Activated T-cell treated with anti-CD3 and anti-CD28 coated beads, Interleukin-2, amount 50 U/mL, for 48 hours (primary cell): ENCODE data around the gene COG8.

Experiments
- DNase-seq, 2 experiments: peaks; one replicate each; pipeline ENCODE4 v3.0.0-alpha.2; 2020

COG8 gene

GRCh38 chr16:69283851-69284250 is 55.5 kb downstream of the COG8 start:
- DNase-seq = no peak

DNA sequence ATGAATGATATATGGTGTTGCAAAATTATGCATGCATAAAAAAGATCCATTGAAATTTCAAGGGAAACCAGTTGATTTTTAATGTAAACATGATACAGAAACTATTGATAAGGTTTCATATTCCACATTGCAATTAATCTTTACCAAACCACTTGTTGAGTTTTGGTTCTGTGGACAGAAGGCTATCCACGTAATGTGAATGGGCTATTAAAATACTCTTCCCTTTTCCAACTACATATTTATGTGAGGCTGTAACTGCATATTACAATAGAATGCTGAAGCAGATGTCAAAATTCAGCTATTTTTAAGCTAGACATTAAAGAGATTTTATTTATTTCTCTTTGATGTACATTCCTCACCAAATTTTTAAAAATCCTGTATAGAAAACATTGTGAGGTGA is 62.0 kb downstream of the COG8 start:
- DNase-seq = no peak
